Subcutaneous adipose tissue (tissue), 4 donors: ENCODE data around the gene DNAH10. TPM values are rescaled to one million over a fixed set of nuclear protein-coding genes. Genes with fewer than 3 reads are reported as not detected.

Experiments used
- total RNA-seq, 4 donors: library from RNA; depleted of rRNA; stranded (reverse); fragments of >200 nt; gene quantifications; one replicate each; pipeline ENCODE4 v1.1.0, GENCODE V29; 2016
- TF ChIP-seq, protein P1 (sequence below): fragments of 450-650 bp; IDR thresholded peaks from one replicate; pipeline ENCODE4 v1.5.1; 2016; ENCODE audit warnings: low read depth, mild to moderate bottlenecking, control low read depth, antibody characterized with exemption, moderate library complexity

Gene DNAH10
- total RNA-seq, 4 donors from 2014 or later, result under 0.01 to 0.19 (median 0.08) TPM

DNA sequence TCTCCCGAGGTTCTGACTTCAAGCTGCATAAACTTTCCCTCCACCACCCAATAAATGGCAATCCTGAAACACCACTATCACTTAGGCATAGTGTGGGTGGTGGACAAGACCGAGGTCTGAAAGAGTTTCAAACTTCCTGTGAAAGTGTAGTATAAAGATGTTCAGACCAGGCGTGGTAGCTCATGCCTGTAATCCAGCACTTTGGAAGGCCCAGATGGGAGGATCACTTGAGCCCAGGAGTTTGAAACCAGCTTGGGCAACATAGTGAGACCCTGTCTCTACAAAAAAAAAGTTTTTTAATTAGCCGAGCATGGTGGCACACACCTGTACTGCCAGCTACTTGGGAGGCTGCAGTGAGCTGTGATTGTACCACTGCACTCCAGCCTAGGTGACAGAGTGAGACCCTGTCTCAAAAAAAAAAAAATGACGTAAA is 148.7 kb downstream of the DNAH10 start:
- TF ChIP-seq, protein P1, sequence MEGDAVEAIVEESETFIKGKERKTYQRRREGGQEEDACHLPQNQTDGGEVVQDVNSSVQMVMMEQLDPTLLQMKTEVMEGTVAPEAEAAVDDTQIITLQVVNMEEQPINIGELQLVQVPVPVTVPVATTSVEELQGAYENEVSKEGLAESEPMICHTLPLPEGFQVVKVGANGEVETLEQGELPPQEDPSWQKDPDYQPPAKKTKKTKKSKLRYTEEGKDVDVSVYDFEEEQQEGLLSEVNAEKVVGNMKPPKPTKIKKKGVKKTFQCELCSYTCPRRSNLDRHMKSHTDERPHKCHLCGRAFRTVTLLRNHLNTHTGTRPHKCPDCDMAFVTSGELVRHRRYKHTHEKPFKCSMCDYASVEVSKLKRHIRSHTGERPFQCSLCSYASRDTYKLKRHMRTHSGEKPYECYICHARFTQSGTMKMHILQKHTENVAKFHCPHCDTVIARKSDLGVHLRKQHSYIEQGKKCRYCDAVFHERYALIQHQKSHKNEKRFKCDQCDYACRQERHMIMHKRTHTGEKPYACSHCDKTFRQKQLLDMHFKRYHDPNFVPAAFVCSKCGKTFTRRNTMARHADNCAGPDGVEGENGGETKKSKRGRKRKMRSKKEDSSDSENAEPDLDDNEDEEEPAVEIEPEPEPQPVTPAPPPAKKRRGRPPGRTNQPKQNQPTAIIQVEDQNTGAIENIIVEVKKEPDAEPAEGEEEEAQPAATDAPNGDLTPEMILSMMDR, result no peak

DNA sequence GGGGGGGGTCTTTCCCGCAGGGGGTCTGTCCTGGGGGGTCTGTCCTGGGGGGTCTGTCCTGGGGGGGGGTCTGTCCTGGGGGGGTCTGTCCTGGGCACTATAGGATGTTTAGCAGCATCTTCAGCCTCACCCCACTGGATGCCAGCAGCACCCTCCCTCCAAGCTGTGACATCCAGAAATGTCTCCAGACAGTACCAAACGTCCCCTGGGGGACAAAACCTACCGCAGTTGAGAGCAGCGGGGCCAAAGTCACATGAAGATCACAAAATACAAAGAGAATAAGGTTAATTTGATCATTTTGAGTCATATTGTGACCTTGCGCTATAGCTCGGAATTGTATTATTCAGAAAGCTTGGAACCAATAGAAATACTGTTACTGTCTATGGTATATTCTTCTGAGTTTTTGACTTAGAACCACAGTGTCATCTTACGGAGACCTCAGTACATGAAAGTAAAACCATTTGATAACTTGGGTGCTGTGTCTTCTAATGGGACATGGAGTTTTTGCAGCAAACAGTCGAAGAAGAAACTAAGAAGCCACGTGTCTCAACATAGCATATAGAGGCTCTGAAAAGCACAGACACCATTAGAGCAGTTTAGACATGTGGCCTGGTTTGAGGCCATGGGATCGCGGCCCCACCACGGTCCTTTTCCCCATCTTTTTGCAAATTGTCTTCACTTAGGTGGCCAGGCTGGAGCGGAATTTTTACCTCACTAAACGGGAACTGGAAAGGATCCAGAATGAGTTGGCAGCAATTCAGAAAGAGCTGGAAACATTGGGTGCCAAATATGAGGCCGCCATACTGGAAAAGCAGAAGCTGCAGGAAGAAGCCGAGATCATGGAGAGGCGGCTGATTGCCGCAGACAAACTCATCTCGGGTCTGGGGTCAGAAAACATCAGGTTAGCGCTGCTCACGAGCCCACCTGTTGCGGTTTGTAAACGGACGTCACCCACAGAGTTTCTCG is 150.6 kb downstream of the DNAH10 start:
- TF ChIP-seq, protein P1, result no peak

DNA sequence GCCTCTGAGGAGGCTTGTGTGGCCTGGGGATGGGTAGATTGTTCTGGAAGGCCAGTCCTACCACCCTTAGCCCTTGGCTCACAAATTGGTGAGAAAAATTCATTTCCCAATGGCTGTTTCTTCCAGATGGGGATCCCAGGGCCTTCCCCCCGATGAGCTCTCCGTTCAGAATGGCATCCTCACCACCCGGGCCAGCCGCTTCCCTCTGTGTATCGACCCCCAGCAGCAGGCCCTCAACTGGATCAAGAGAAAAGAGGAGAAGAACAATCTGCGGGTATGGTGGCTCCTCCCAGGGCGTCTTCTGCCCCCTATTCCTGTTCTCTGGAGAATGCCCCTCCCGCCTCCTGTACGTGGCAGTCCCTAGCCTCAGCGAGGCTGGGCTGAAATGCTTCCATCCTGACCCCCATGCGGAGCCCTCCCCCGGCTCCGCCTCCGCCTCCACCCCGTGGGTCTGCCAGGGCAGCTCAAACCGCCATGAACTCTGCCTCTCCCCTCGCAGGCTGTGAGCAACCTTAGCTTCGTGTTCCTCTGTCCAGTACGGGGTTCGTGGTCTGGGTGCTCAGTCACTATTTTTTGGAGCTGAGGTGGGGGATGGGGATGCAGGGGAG is 152.7 kb downstream of the DNAH10 start:
- TF ChIP-seq, protein P1, result no peak

DNA sequence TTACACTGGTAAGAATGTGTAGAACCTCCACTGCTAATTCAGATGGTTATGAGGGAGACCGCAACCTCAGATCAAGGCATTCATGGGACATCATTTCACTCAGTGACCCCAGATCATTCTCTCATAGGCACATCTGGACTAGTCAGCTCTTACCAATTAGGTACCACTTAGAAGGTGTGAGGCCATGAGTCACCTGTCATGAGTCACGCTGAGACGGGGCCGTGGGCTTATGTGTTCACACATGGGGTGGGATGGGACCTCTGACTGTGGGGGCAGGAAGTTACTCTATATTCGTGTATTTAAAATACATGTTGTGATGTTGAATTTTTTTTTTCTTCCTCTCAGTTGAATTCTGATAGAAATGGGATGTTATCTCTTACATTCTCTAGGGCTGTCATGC is 154.6 kb downstream of the DNAH10 start:
- TF ChIP-seq, protein P1, result no peak

DNA sequence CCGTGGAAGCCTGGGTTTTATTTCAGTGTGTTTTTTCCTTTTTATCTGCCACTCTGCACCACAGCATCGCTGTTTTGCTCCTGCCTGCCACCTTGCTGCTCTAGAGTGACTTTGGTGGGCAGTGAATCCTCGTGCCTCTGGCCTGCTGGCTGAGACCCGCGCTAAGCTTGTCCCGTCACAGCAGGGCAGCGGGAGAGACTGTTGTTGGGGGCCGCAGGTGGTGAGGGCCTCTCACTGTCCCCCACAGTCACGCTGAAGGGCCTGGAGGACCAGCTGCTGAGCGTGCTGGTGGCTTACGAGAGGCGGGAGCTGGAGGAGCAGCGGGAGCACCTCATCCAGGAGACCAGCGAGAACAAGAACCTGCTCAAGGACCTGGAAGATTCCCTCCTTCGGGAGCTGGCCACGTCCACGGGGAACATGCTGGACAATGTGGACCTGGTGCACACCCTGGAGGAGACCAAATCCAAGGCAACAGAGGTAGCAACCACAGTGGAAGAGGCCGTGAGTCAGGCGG is 155.3 kb downstream of the DNAH10 start:
- TF ChIP-seq, protein P1, result no peak

DNA sequence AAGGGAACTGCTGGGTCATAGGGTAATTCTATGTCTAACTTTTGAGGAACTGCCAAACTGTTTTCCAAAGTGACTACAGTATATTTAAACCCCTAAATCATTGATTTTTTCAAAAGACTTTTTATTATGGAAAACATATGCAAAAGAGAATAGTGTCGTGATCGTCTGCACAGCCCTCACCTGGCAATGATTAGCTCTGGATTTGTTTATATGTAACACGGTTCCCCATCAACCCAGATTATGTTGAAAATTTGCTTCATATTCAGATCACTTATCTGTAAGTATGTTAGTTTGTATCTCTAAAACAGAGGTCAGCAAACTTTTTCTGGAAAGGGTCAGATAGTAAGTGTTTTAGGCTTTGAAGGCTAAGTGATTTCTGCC is 157.9 kb downstream of the DNAH10 start:
- TF ChIP-seq, protein P1, result no peak

DNA sequence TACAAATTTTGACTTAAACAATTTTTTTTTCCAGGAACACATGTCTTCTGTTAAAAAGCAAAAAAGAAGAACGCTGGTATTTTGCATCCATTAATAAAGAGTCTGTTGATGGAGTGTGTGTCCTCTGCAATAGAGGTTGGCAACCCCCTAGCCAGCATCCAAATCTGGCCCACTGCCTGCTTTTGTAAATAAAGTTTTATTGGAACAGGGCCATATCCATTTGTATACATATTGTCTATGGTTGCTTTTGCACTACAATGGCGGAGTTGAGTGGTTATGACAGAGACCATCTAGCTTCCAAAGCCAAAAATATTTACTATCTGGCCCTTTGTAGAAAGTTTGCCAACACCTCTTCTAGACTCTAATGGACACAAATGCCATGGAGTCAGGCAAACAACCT is 160.9 kb downstream of the DNAH10 start:
- TF ChIP-seq, protein P1, result no peak
